Heart right ventricle (tissue), 16 donors: ENCODE results near the gene LRRC73. TPM values are rescaled to one million over a fixed set of nuclear protein-coding genes. Genes with fewer than 3 reads are reported as not detected.
"Not testable (repeated sequence)": the region's sequence is repeated elsewhere in the genome, so short reads cannot be mapped to it uniquely, and the experiment has no call there.

Experiments
- ATAC-seq, 8 donors: fragments of 200-7000 bp; cut with Tn5 transposase; one replicate each; pipeline ENCODE4 v1.9.1; 2020; ENCODE audit warnings: mild to moderate bottlenecking in 8 of 8, moderate library complexity in 8 of 8, moderate number of reproducible peaks in 1 of 8
- DNase-seq, 2 donors: peaks; one replicate each; pipeline ENCODE4 v3.0.0-alpha.2; 2020
- H3K27ac ChIP-seq, 10 donors: fragments of 200-600 bp; sonication (generic) in 2 of 10; one replicate each; pipeline versions ENCODE4 v1.5.0 to v1.8.0; 2020 to 2022; ENCODE audit warnings: mild to moderate bottlenecking in 3 of 10
- H3K27me3 ChIP-seq, 7 donors: fragments of 200-600 bp; one replicate each; pipeline ENCODE4 v1.8.0; 2021 to 2022; ENCODE audit warnings: mild to moderate bottlenecking in 2 of 7
- H3K36me3 ChIP-seq, 9 donors: fragments of 200-600 bp; sonication (generic) in 1 of 9; one replicate each; pipeline versions ENCODE4 v1.5.0 to v1.8.0; 2020 to 2022; ENCODE audit warnings: mild to moderate bottlenecking in 2 of 9
- H3K4me1 ChIP-seq, 9 donors: fragments of 200-600 bp; sonication (generic) in 1 of 9; one replicate each; pipeline versions ENCODE4 v1.5.0 to v1.8.0; 2020 to 2022; ENCODE audit warnings: mild to moderate bottlenecking in 4 of 9
- H3K4me3 ChIP-seq, 10 donors: fragments of 200-600 bp; sonication (generic) in 2 of 10; one replicate each; pipeline versions ENCODE4 v1.5.0 to v1.8.0; 2020 to 2022; ENCODE audit warnings: mild to moderate bottlenecking in 7 of 10, moderate library complexity in 2 of 10
- H3K9me3 ChIP-seq, 11 donors: fragments of 200-600 bp in 10 of 11; sonication (generic) in 2 of 11; one replicate each; pipeline versions ENCODE4 v1.5.0 to v1.8.0; 2013 to 2022; ENCODE audit warnings: mild to moderate bottlenecking in 2 of 11, control low read depth in 1 of 11, moderate library complexity in 1 of 11
- WGBS, 2 donors: extraction: QIAGEN DNeasy Blood & Tissue Kit; methylation state at CpG; one replicate each; pipeline ENCODE4 v1.1.7; 2013; ENCODE audit warnings: inconsistent platforms in 1 of 2; 5-methylcytosine and 5-hydroxymethylcytosine counted together
- intact Hi-C, 10 donors: fragments of 100-400 bp; cut with DNase I; formaldehyde crosslinking; loops; one replicate each; pipeline versions ENCODE4 v1.11.1 to v1.14.2; 2022
- long read RNA-seq, 3 donors: library from polyadenylated mRNA; unstranded; transcript quantifications; one replicate each; pipeline ENCODE4 v2.0.0, GENCODE V29; 2020 to 2021
- polyA plus RNA-seq, 2 donors: library from polyadenylated mRNA; stranded (reverse); fragments of 200-250 nt; gene quantifications; one replicate each; pipeline ENCODE4 v1.2.3, GENCODE V29; 2013
- total RNA-seq, 10 donors: library from RNA; stranded (reverse); fragmentation: NEBNext Ultra II Directional in 3 of 10; extraction: Animal tissue kit (Norgen Biotek cat#: 25700) in 3 of 10; gene quantifications; one replicate each; pipeline versions ENCODE4 v1.2.1 to v1.2.4, GENCODE V29; 2021 to 2023
- TF ChIP-seq, protein P1 (sequence below), 9 donors: fragments of 200-600 bp; sonication (generic) in 2 of 9; IDR thresholded peaks; one replicate each; pipeline versions ENCODE4 v1.5.0 to v1.8.0; 2021 to 2022; ENCODE audit warnings: antibody characterized with exemption in 9 of 9, mild to moderate bottlenecking in 5 of 9, moderate library complexity in 1 of 9
- donor health status: Arrhythmogenic right ventricular cardiomyopathy.
- donor health status: ischemic (EF 13 %, LVEDD 7.1; RV severe dilation, severe dysfunction).
- donor health status: healthy with polysubstance abuse.
- donor health status: DM: no; HTN: yes; CAD: no.
- donor health status: DM: no; HTN: no; CAD: no.
- donor health status: ischemic (EF 25% LVEDD 6.9; RV normal size, moderate dysfunction).
- donor health status: ischemic (EF 25% LVEDD 5.7; RV mildly dilated, moderate dysfunction).
- donor health status: healthy.
- donor health status: DM: yes; HTN: yes; CAD: no.
- donor health status: Ischemic cardiomyopathy.
- donor health status: ischemic (EF 35%, LVEDD 5.7; RV mildly dilated, moderate dysfunction).
- donor health status: nonischemic (EF 11% LVEDD 7.7; RV severe dilation, severe dysfunction).
- donor health status: DM: yes; HTN: yes; CAD: no.
- donor health status: PGD.
- donor health status: ischemic (EF 29% LVEDD 5.4; RV normal size, mild dysfunction).
- donor health status: nonischemic (EF 23%, LVEDD 6.1; RV moderate dilation, normal function).

Gene LRRC73, protein sequence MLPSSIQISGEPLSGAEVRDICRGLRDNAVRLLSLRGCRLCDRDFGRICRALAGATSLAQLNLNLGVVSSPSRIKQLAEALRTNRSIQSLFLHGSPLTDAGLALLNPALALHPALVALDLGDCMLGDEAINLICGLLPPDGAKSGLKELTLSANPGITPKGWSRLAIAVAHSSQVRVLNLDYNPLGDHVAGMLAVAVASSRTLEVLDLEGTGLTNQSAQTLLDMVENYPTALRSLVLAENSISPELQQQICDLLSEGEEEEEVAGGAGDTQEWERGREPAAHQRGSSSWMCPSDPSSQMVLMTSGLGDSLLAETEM
- 1 to 10 TPM in 8 of 10 donors, under 1 TPM in 2; 0.53 to 3.8 (median 2.1) TPM for total RNA-seq
- polyA plus RNA-seq = 1 to 10 TPM in 1 of 2 donors, under 1 TPM in 1; 0.44 to 1.9 TPM
- long read RNA-seq, donor 1, partial matches to known transcripts = 1 of 4 reads
- long read RNA-seq, donor 1, other reads (novel, unspliced or antisense) = 0 of 4 reads
- long read RNA-seq, donor 2, partial matches to known transcripts = 0 of 5 reads
- long read RNA-seq, donor 2, other reads (novel, unspliced or antisense) = 1 of 5 reads
- long read RNA-seq, donor 3, partial matches to known transcripts = 0 of 1 reads
- long read RNA-seq, donor 3, other reads (novel, unspliced or antisense) = 0 of 1 reads

DNA sequence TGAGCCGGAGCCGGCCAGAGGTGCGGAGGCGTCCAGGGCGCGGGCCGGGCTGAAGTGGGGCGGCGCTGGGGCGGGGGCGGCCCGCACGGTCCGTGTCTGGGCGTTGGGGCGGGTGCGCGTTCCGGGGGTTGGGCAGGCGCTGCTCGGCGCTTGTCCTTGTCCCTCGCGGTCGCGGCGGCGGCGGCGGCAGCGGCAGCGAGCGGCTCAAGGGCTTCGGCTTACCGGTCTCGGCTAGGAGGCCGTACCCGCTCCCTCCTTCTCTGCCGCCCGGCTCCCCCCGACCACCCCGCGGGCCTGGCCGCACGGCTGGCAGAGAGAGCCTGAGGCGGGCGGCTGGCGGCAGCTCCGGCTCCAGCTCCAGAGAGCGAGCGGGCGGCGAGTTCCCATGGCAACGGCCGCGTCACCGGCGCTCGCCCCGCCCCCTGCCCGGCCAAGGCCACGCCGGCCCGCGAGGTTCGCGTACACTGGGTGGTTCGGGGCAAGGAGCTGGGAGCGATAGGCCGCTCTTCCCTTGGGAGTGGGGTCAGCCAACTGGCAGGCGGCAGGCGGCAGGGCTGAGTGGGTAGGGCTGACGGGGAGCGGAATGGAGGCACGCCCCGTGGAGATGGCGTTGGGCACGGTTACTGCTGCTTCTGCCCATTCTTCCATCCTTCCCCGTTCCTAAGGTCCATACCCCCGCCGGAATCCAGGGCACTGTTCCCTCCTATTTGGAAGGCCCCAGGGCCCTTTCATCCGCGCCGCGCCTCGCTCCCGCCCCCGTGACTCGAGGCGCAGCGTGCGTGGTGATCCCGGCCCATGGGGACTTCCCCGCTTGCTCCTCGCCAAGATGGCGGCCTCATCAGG, at the start of gene LRRC73:
LRRC73 (minus strand) TSS at position 363 of the 843 bp plus-strand sequence. CDS start 561 bp downstream, outside the sequence.
- WGBS, 2 donors = 6 to 7% methylated on average over 80 to 95 of the region's 96 CpGs
- DNase-seq (peak; percentile 84 to 94), ATAC-seq (peak; percentile 75 to 90 (median 79))
- Histone ChIP-seq H3K4me1 (peaks cover 17 to 79% (median 64%) of the 10 kb centered on the region in 9 donors), H3K36me3 (peaks cover 0 to 56% (median 35%) of the 10 kb centered on the region in 9 donors), H3K27ac (peak within 1 kb of the TSS in 9 of 10 donors; percentile 61 to 79 (median 73)), H3K4me3 (peak within 1 kb of the TSS; percentile 49 to 93 (median 70)), H3K9me3 (no peaks in the 10 kb centered on the region), H3K27me3 (peaks cover 0 to 27% (median 0%) of the 10 kb centered on the region in 7 donors)
- intact Hi-C loops = loop anchor here in 9 of 10 donors (5.0 to 10.0 kb wide), 7 partner anchors 43 to 325 kb away; partner anchors contain the start of gene CUL9 (in 1 of the 9)
- TF ChIP-seq, protein P1, sequence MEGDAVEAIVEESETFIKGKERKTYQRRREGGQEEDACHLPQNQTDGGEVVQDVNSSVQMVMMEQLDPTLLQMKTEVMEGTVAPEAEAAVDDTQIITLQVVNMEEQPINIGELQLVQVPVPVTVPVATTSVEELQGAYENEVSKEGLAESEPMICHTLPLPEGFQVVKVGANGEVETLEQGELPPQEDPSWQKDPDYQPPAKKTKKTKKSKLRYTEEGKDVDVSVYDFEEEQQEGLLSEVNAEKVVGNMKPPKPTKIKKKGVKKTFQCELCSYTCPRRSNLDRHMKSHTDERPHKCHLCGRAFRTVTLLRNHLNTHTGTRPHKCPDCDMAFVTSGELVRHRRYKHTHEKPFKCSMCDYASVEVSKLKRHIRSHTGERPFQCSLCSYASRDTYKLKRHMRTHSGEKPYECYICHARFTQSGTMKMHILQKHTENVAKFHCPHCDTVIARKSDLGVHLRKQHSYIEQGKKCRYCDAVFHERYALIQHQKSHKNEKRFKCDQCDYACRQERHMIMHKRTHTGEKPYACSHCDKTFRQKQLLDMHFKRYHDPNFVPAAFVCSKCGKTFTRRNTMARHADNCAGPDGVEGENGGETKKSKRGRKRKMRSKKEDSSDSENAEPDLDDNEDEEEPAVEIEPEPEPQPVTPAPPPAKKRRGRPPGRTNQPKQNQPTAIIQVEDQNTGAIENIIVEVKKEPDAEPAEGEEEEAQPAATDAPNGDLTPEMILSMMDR (IDR thresholded peaks at IDR 0.05) = no peak

DNA sequence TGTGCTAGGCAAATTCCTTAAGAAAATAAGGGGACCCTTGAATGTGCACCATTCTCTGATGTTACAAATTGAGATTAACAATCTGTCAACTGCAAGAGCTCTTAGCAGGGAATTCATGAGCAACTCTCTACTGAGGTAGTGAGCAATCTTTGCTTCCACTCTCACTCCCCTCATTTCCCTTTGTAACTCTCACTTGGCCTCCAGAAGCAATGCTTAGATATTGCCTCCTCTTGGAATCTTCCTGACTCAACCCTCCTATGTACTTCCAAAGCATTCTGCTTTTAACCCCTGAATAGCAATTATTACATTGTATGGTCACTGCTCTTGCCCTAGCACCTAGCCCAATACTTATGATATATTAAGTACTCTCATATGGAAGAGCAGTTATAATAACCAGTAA, 49.2 kb upstream of the LRRC73 start:
- H3K4me1 ChIP-seq = no peaks in the 10 kb centered on the region
- H3K27ac ChIP-seq = no peak overlapping the region
- DNase-seq (no peak), ATAC-seq (no peak)
- TF ChIP-seq, protein P1 (IDR thresholded peaks at IDR 0.05) = no peak
- no peak overlapping the region for H3K4me3 ChIP-seq
- no peaks in the 10 kb centered on the region for H3K27me3 ChIP-seq
- no peaks in the 10 kb centered on the region for H3K9me3 ChIP-seq
- intact Hi-C loops = no loop called here
- peaks cover 0 to 100% (median 77%) of the 10 kb centered on the region in 9 donors for H3K36me3 ChIP-seq

DNA sequence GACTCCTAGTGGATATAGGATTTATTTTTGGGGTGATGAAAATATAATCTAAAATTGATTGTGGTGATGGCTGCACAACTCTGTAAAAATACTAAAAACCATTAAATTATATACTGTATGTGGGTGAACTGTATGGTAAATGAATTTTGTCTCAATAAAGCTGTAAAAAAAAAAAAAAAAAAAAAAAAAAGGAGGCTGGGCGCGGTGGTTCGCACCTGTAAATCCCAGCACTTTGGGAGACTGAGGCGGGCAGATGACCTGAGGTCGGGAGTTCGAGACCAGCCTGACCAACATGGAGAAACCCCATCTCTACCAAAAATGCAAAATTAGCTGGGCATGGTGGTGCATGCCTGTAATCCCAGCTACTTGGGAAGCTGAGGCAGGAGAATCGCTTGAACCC, 47.5 kb upstream of the LRRC73 start:
- H3K4me3 ChIP-seq, H3K4me1 ChIP-seq, H3K9me3 ChIP-seq, ATAC-seq, intact Hi-C loops, H3K27ac ChIP-seq, H3K27me3 ChIP-seq, DNase-seq: not testable (repeated sequence)
- WGBS, 2 donors = 87 to 98% methylated on average over 7 of the region's 7 CpGs
- peaks cover 0 to 100% (median 65%) of the 10 kb centered on the region in 9 donors for H3K36me3 ChIP-seq

DNA sequence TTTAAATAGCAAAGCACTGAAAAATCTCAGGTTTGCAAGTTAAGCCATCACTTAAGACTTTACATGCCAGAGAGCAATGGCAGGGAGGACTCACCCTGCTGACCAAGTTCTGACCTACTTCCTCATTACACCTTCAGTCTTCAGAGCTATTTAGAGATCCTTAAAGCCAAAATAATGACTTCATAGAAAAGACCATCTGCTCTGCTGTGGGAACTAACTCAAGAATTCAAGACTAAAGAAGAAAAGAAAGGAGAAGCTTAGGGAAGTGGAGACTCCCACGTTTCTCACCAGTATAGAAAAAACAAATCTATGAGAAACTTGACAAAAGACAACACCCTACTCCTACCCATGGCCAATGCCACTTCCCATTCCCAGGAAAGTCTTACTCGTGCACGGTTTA, 37.1 kb upstream of the LRRC73 start:
- WGBS, 2 donors = 89 to 92% methylated on average over 3 of the region's 3 CpGs
- TF ChIP-seq, protein P1 (IDR thresholded peaks at IDR 0.05) = no peak
- DNase-seq (no peak), ATAC-seq (no peak)
- Histone ChIP-seq H3K9me3 (no peaks in the 10 kb centered on the region), H3K27me3 (no peaks in the 10 kb centered on the region), H3K36me3 (peaks cover 0 to 100% (median 79%) of the 10 kb centered on the region in 9 donors), H3K27ac (no peak overlapping the region), H3K4me3 (no peak overlapping the region), H3K4me1 (no peaks in the 10 kb centered on the region)
- intact Hi-C loops = no loop called here
